Neuronal stem cell (in vitro differentiated cells): ENCODE results near the gene TIRAP.

Experiments
- DNase-seq: peaks from one replicate; pipeline ENCODE4 v3.0.0-alpha.2; 2013; ENCODE audit warnings: low spot score
- H2AFZ ChIP-seq: one replicate; pipeline ENCODE4 v1.6.1; 2013; ENCODE audit warnings: mild to moderate bottlenecking, low read length, inconsistent platforms
- H2AK5ac ChIP-seq: 2 replicates; pipeline ENCODE4 v1.6.1; 2013; ENCODE audit warnings: low read depth, mild to moderate bottlenecking, inconsistent platforms, low read length, moderate library complexity, mixed read lengths
- H2BK120ac ChIP-seq: 2 replicates; pipeline ENCODE4 v1.6.1; 2013; ENCODE audit warnings: low read depth, mild to moderate bottlenecking, inconsistent platforms, low read length, moderate library complexity, mixed read lengths
- H2BK12ac ChIP-seq: one replicate; pipeline ENCODE4 v1.6.1; 2013; ENCODE audit warnings: low read length, inconsistent platforms
- H2BK15ac ChIP-seq: 2 replicates; pipeline ENCODE4 v1.6.1; 2013; ENCODE audit warnings: mild to moderate bottlenecking, low read length, inconsistent platforms, mixed read lengths
- H2BK5ac ChIP-seq: one replicate; pipeline ENCODE4 v1.6.1; 2013; ENCODE audit warnings: inconsistent platforms, mild to moderate bottlenecking, low read length, moderate library complexity
- H3K14ac ChIP-seq: one replicate; pipeline ENCODE4 v1.6.1; 2013; ENCODE audit warnings: low read length, inconsistent platforms
- H3K18ac ChIP-seq: 2 replicates; pipeline ENCODE4 v1.6.1; 2013; ENCODE audit warnings: low read length, inconsistent platforms
- H3K23ac ChIP-seq: 2 replicates; pipeline ENCODE4 v1.6.1; 2013; ENCODE audit warnings: low read depth, mild to moderate bottlenecking, mixed read lengths, low read length, inconsistent platforms; ENCODE audit not compliant: poor library complexity
- H3K27ac ChIP-seq: replicated peaks from 3 replicates; pipeline ENCODE4 v1.5.1; 2013; ENCODE audit warnings: low read length, inconsistent platforms
- H3K27me3 ChIP-seq, 3 experiments: 2 replicates each; pipeline ENCODE4 v1.6.1; 2013; ENCODE audit warnings: low read length in 3 of 3, mild to moderate bottlenecking in 2 of 3, inconsistent platforms in 1 of 3, low read depth in 1 of 3, mixed read lengths in 1 of 3, moderate library complexity in 1 of 3; ENCODE audit not compliant: control insufficient read depth in 3 of 3, insufficient read depth in 3 of 3
- H3K36me3 ChIP-seq, 2 donors: replicated peaks in 1 of 2; 2 replicates each; pipeline ENCODE4 v1.6.1; 2013; ENCODE audit warnings: low read length in 2 of 2; ENCODE audit not compliant: control insufficient read depth in 2 of 2, insufficient read depth in 2 of 2
- H3K4ac ChIP-seq: 2 replicates; pipeline ENCODE4 v1.6.1; 2013; ENCODE audit warnings: inconsistent platforms, mild to moderate bottlenecking, low read length, moderate library complexity
- H3K4me1 ChIP-seq, 2 donors: 1 replicate in 1 of 2; 2 replicates in 1 of 2; pipeline ENCODE4 v1.6.1; 2013; ENCODE audit warnings: low read length in 2 of 2, low read depth in 1 of 2; ENCODE audit not compliant: control insufficient read depth in 2 of 2, insufficient read depth in 1 of 2
- H3K4me2 ChIP-seq: one replicate; pipeline ENCODE4 v1.6.1; 2013; ENCODE audit warnings: mild to moderate bottlenecking, low read length, inconsistent platforms; ENCODE audit not compliant: insufficient read depth, poor library complexity, severe bottlenecking
- H3K4me3 ChIP-seq, 2 donors: 2 replicates each; pipeline ENCODE4 v1.5.1; 2013; ENCODE audit warnings: low read length in 2 of 2, mild to moderate bottlenecking in 2 of 2, inconsistent platforms in 1 of 2, moderate library complexity in 1 of 2
- H3K79me1 ChIP-seq: one replicate; pipeline ENCODE4 v1.6.1; 2013; ENCODE audit warnings: low read depth, mild to moderate bottlenecking, inconsistent platforms, low read length, moderate library complexity
- H3K9ac ChIP-seq: one replicate; pipeline ENCODE4 v1.6.1; 2013; ENCODE audit warnings: mild to moderate bottlenecking, low read depth, low read length, inconsistent platforms; ENCODE audit not compliant: poor library complexity
- H3K9me3 ChIP-seq, 2 donors: replicated peaks in 1 of 2; 2 replicates each; pipeline versions ENCODE3 to v1.6.1; 2013; ENCODE audit warnings: low read length in 2 of 2, mild to moderate bottlenecking in 2 of 2, inconsistent platforms in 1 of 2, low read depth in 1 of 2, mixed read lengths in 1 of 2, moderate library complexity in 1 of 2; ENCODE audit not compliant: control insufficient read depth in 2 of 2, insufficient read depth in 1 of 2
- H4K8ac ChIP-seq: one replicate; pipeline ENCODE4 v1.6.1; 2013; ENCODE audit warnings: low read depth, mild to moderate bottlenecking, inconsistent platforms, low read length, moderate library complexity
- H4K91ac ChIP-seq: one replicate; pipeline ENCODE4 v1.6.1; 2013; ENCODE audit warnings: low read length, low read depth, mild to moderate bottlenecking, inconsistent platforms; ENCODE audit not compliant: poor library complexity
- WGBS, 2 donors: extraction: QIAGEN DNeasy Blood & Tissue Kit; methylation state at CpG; one replicate each; pipeline ENCODE4 v1.1.7; 2013; ENCODE audit warnings: missing lambda C conversion rate in 2 of 2, mixed read lengths in 1 of 2; ENCODE audit not compliant: insufficient read length in 2 of 2, insufficient replicate concordance in 1 of 2; ENCODE audit errors: extremely low coverage in 2 of 2; 5-methylcytosine and 5-hydroxymethylcytosine counted together

TIRAP gene

GRCh38 chr11:126328001-126328390 is 45.1 kb downstream of the TIRAP start:
- peak overlapping the region; percentile 83 for H3K14ac ChIP-seq
- H3K9ac ChIP-seq = peak overlapping the region; percentile 54
- peak overlapping the region; percentile 37 for H3K18ac ChIP-seq
- peak overlapping the region; percentile 57 for H2AK5ac ChIP-seq
- H3K9me3 ChIP-seq = no peaks in the 10 kb centered on the region
- no peak overlapping the region for H3K4me2 ChIP-seq
- DNase-seq = no peak
- peak overlapping the region in 1 of 2 donors; percentile 26 for H3K4me3 ChIP-seq
- H3K27ac ChIP-seq = no peak overlapping the region
- H2BK120ac ChIP-seq = peak overlapping the region; percentile 66
- peaks cover 3 to 15% of the 10 kb centered on the region in 2 donors for H3K36me3 ChIP-seq
- no peaks in the 10 kb centered on the region for H3K27me3 ChIP-seq
- no peak overlapping the region for H2AFZ ChIP-seq
- H3K4ac ChIP-seq = no peak overlapping the region
- H3K79me1 ChIP-seq = peaks cover 2% of the 10 kb centered on the region
- H4K8ac ChIP-seq = no peak overlapping the region
- H2BK12ac ChIP-seq = no peak overlapping the region
- no CpG with 5 or more reads among the region's 20 CpGs for WGBS, 2 donors
- H2BK15ac ChIP-seq = peak overlapping the region; percentile 63
- peak overlapping the region; percentile 86 for H3K23ac ChIP-seq
- no peak overlapping the region for H4K91ac ChIP-seq
- no peak overlapping the region for H2BK5ac ChIP-seq
- H3K4me1 ChIP-seq = peaks cover 0 to 8% of the 10 kb centered on the region in 2 donors

- H3K4me3 ChIP-seq = no peak overlapping the region
- no peak overlapping the region for H3K4me2 ChIP-seq
- H3K18ac ChIP-seq = no peak overlapping the region
- H2AK5ac ChIP-seq = peak overlapping the region; percentile 57
- H2BK120ac ChIP-seq = peak overlapping the region; percentile 66
- no peak overlapping the region for H3K4ac ChIP-seq
- no peak overlapping the region for H2BK12ac ChIP-seq
- no peak overlapping the region for H2BK5ac ChIP-seq
- WGBS, 2 donors = no CpG with 5 or more reads among the region's 12 CpGs
- peaks cover 3 to 15% of the 10 kb centered on the region in 2 donors for H3K36me3 ChIP-seq
- peak overlapping the region; percentile 86 for H3K23ac ChIP-seq
- peaks cover 2% of the 10 kb centered on the region for H3K79me1 ChIP-seq
- no peak overlapping the region for H4K8ac ChIP-seq
- peak overlapping the region; percentile 83 for H3K14ac ChIP-seq
- peaks cover 0 to 8% of the 10 kb centered on the region in 2 donors for H3K4me1 ChIP-seq
- no peak overlapping the region for H4K91ac ChIP-seq
- H3K9ac ChIP-seq = peak overlapping the region; percentile 54
- no peaks in the 10 kb centered on the region for H3K27me3 ChIP-seq
- no peaks in the 10 kb centered on the region for H3K9me3 ChIP-seq
- no peak for DNase-seq
- H3K27ac ChIP-seq = no peak overlapping the region
- no peak overlapping the region for H2BK15ac ChIP-seq
- H2AFZ ChIP-seq = no peak overlapping the region
These were observed 45.6 kb downstream of the TIRAP start for GRCh38 chr11:126328444-126328843.

GRCh38 chr11:126328938-126329643 is 46.2 kb downstream of the TIRAP start:
- Histone ChIP-seq H3K36me3 (peaks cover 3 to 15% of the 10 kb centered on the region in 2 donors), H3K27me3 (no peaks in the 10 kb centered on the region), H3K27ac (no peak overlapping the region), H2BK12ac (no peak overlapping the region), H3K4me2 (no peak overlapping the region), H3K79me1 (no peaks in the 10 kb centered on the region), H2BK15ac (no peak overlapping the region), H4K91ac (no peak overlapping the region), H3K4me3 (peak overlapping the region in 1 of 2 donors; percentile 23), H3K23ac (peak overlapping the region; percentile 5), H2BK5ac (no peak overlapping the region), H2AFZ (no peak overlapping the region), H3K14ac (no peak overlapping the region), H3K9ac (no peak overlapping the region), H3K4me1 (peaks cover 0 to 8% of the 10 kb centered on the region in 2 donors), H3K4ac (no peak overlapping the region), H4K8ac (no peak overlapping the region), H3K9me3 (no peaks in the 10 kb centered on the region), H3K18ac (no peak overlapping the region), H2BK120ac (no peak overlapping the region), H2AK5ac (no peak overlapping the region)
- DNase-seq = no peak
- WGBS, 2 donors = no CpG with 5 or more reads among the region's 9 CpGs

- no peak overlapping the region for H3K9ac ChIP-seq
- H3K27ac ChIP-seq = no peak overlapping the region
- H3K36me3 ChIP-seq = peaks cover 3 to 15% of the 10 kb centered on the region in 2 donors
- H4K8ac ChIP-seq = no peak overlapping the region
- H2AK5ac ChIP-seq = no peak overlapping the region
- H3K14ac ChIP-seq = no peak overlapping the region
- H3K79me1 ChIP-seq = no peaks in the 10 kb centered on the region
- no peaks in the 10 kb centered on the region for H3K27me3 ChIP-seq
- H2BK5ac ChIP-seq = no peak overlapping the region
- no peak overlapping the region for H3K4me3 ChIP-seq
- no peak for DNase-seq
- H3K4ac ChIP-seq = no peak overlapping the region
- H3K9me3 ChIP-seq = no peaks in the 10 kb centered on the region
- no peak overlapping the region for H2AFZ ChIP-seq
- H3K4me1 ChIP-seq = peaks cover 0 to 8% of the 10 kb centered on the region in 2 donors
- no peak overlapping the region for H4K91ac ChIP-seq
- no CpG with 5 or more reads among the region's 11 CpGs for WGBS, 2 donors
- H3K4me2 ChIP-seq = no peak overlapping the region
- no peak overlapping the region for H2BK15ac ChIP-seq
- peak overlapping the region; percentile 5 for H3K23ac ChIP-seq
- no peak overlapping the region for H2BK120ac ChIP-seq
- H2BK12ac ChIP-seq = no peak overlapping the region
- H3K18ac ChIP-seq = no peak overlapping the region
These were observed 46.8 kb downstream of the TIRAP start for GRCh38 chr11:126329644-126330211.
